Epithelial cell of umbilical artery (primary cell): Measurements from ENCODE around the gene TCEA2. TPM values are rescaled to one million over a fixed set of nuclear protein-coding genes. Genes with fewer than 3 reads are reported as not detected.

ENCODE experiments used
- total RNA-seq: library from RNA; depleted of rRNA; stranded (reverse); fragments of >200 nt; gene quantifications from 2 replicates; pipeline ENCODE4 v1.2.3, GENCODE V29; 2014

The TCEA2 gene
- total RNA-seq = 20.7 and 31.2 TPM in 2 replicates

DNA sequence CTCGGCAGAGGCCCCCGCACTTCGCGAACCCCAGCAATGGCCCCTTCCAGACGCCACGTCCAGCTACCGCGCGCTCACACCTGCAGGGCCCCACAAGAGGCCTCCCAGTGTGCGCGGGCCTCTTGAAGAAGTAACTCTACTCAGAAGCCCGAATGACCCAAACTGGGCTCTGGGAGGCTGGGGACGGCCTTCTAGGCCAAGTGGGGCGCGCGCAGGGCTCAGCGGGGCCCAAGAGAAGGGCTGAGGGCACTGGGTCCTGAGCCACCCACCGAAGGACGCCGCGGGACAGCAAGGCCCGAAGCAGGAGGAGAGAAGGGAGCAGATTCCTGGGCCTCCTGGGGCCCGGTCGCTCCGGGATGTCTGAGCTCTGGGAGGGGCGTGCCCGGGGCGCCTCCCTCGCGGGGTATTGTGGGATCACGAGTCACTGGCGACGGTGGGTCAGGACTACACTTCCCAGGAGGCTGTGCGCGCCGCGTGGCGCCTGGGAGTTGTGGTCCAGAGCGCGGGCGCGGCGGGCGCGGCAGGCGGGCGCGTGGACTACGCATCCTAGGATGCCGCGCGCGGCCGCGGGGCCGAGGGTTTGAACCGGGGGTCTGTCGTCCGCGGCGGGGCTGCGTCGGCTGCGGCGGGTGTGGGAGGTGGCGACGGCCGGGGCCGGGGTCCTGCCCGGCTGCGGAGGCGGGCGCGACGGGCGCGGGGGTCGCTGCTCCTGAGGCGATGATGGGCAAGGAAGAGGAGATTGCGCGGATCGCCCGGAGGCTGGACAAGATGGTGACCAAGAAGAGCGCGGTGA, at the start of gene TCEA2:
TCEA2 (plus strand) TSS at position 603 of the 793 bp plus-strand sequence; CDS start at position 718, 115 bp downstream.

DNA sequence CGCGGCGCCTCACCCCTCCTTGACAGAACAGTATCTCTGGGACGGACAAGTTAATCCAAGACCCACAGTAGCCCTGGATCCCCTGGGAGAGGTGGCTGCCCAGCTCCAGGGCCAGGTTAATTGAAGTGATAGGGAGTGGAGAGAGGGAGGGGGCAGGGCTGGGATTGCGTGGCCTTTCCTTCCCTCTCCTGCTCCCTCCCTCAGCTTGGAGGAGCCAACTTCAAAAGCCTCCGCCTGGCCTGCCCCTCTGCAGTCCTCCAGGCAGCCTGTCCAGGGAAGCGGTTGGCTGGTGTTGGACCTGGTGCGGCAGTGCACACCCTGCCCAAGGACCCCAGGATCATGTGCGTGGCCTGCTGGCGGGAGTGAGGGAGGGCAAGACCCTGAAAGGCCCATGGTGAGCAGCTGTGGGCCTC, 27.1 kb upstream of the TCEA2 start, which contains the start of gene C20orf204:
C20orf204 (plus strand) TSS at position 250 of the 413 bp plus-strand sequence; CDS start at position 392, 142 bp downstream.

DNA sequence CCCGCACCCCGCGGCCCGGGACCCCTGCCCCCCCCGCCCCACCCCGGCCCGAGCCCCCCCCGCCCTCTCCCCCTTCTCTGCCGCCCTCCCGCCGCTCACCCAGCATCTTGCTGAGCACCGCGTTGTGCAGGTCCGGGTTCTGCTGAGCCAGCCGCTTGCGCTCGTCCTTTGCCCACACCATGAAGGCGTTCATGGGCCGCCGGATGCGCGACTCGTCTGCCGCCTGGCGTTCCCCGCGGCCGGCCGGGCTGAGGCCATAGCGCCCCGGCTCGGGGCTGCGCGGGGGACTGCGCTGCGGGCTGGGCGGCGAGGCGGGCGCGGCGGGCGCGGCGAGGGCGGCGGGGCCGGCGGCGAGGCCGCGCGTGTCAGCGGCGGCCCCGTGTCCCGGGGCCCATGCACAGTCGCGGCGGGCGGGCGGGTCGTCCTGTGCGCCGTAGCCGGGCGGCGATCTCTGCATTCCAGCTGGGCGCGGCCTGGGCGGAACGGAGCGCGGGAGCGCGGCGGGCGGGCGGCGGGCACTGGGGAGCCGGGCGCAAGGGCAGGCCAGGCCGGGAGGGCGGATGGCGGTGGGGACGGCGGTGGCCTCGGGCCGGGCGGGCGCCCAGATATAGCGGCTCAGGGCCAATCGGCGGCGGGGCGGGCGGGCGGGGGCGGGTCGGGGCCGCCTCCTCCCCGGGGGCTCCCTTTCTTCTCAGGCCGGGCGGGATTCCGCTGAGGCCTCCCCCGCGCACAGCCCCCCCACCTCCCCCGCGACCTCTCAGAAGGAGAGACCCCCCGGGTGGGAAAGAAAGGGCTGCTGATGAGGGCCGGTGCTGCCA, 13.7 kb upstream of the TCEA2 start, which contains the start of gene SOX18:
SOX18 (minus strand) TSS at position 580 of the 818 bp plus-strand sequence; CDS start at position 457, 123 bp downstream.

DNA sequence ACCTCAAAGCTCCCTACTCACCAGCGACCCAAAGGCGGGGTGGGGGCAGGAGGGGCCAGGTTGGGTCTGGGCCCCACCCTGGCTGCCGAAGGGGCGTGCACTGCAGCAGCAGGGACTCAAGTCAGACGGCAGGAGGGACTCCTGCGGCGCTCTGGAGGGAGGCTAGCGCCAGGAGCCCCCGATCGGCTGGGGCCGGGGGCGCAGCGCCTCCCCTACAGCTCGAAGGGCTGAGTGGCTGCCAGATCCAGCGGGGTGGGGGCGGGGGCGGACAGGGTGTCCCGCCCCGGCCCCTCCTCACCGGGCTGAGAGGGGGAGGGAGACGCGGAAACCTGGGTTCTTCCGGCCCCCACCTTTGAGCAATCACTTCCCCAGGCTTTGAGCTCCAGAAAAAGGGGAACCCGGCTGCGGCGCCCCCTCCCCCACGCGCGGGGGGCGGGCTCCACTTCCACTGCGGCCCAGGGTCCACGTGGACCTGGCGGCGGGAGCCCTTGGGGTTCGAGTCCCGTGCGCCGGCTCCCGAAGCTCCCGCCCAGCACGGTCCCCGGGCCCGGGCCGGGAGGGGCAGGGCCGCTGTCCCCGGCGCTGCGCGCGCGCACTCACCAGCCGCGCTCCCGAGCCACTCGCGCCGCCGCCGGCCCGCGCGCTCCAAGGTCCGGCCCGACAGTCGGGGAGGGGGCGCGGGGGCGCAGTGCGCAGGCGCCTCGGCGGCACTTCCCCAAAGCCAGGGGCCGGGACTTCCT, 16.4 kb downstream of the TCEA2 start, which contains the start of gene RGS19:
RGS19 (minus strand) TSS at position 246 of the 740 bp plus-strand sequence. CDS start 2,632 bp downstream, outside the sequence.

DNA sequence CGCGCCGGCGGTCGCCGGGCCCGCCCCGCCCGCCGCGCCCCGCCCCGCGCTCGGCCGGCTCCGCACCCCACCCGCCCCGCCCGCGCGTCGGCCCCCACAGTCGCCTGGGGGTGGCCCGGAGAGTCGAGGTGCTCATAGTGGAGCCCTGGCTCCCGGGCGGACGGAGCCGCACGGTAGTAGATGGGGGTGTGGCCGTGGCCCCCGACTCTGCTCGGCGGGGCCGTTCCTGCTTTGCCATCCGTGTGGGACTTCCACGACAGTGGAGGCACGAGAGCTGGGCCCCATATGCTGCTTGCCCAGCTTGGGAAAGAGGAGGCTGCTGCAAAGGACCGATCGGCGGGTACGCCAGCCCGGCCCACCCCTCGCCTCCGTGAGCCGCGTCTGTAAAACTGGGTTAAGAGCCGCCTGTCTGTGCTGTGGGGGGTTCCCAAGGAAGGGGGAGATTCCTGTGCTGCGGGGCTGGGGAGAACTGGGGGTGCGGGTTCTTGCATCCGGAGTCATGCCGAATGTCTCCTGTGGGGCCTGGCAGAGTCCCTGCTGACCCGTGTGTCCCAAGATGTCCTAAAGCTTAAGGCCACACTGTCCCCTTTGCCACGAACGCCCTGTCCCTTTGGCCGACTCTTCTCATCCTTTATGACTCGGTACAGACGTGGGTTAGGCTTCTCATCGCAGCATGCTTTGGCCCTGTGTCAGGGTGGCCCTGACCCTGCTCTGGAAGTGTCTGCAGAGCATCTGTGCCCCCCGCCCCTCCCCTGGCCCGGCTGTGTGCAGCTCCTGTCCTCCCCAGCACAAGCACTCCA, 17.2 kb downstream of the TCEA2 start, which contains the start of gene OPRL1:
OPRL1 (plus strand) TSS at position 70 of the 800 bp plus-strand sequence. CDS start 12,639 bp downstream, outside the sequence.

DNA sequence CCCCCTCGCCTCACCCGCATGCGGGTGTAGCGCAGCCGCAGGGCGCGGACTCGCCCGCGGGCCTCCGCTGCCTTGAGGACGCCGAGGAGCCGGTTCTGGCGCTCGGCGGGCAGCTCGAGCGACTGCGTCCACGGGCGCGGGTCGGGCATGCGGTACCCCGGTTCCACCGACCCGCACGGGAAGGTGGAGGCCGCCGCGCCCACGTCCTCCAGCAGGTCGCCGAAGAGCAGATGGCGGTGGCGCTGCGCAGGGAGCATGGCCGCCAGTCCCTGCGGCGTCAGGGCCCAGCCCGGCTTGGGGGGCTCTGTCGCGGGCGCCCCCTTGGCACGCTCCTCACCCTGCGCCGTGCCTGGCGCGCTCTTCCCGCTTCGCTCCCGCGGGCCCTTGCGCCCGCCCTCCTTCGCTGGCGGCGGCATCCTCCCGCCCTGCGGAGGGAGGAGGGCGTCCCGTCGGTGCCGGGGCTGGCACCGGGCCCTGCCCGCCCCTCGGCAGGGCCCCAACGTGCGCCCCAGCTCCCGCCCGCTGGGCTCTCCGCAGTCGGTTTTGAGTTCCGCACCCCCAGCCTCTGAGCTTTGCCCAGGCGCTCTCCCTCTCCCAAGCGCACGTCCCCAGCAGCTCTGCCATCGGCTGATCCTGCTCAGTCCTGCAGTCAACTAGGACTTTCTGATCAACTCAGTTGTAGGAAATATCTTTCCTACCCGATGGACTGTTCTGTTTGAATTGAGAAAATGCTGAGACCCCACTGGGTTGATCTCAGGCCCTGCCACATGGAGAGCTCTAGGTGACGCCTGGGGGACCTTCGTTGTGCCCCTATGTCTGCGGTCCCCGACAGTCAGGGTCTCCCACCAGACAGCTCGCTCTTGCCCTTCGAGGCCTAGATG, 21.0 kb downstream of the TCEA2 start, which contains the start of gene LKAAEAR1:
LKAAEAR1 (minus strand) TSS at position 595 of the 881 bp plus-strand sequence; CDS start at position 416, 179 bp downstream.

DNA sequence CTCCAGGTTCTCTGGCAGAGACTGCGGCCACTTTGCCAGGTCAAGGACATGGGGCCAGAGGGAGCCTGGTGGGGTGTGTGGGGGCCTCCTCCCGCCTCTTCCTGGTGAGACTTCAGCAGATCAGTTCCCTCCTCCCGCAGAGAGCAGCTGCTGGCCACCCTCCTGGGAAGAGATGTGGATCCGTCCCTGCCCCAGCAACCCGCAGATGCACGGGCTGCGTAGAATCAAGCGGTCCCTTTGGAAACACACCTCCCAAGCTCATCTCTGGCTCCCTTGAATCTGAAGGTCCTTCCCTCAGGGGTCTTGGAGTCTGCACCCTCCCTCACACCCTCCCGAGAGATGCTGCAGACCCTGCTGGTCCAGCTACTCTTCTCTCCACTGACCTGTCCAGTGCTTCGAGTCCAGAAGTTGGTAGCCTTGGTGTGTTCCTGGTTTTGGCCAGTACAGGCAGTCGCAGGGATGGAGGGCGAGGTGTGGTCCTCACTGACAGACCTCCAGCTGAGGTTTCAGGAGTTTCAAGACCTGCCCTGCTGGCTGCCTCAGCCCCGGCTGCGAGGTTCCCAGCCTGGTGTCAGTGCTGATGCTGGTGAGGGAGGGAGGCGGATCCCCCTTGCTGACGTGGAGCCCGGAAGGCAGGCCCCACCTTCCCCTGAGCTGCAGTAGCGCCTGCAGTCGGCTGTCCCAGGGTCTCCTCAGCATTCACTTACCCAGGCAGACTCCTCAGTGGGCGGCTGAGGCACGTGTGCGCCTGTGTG, 44.2 kb downstream of the TCEA2 start, which contains the start of gene NPBWR2:
NPBWR2 (minus strand) TSS at position 585 of the 755 bp plus-strand sequence. CDS start 734 bp downstream, outside the sequence.

Other genes with a start within 250 kb of the TCEA2 start
- 2.9 and 4.9 TPM in 2 replicates for gene ZBTB46, start 231.9 kb upstream of the TCEA2 start, total RNA-seq
- gene ABHD16B, start 201.7 kb upstream of the TCEA2 start, total RNA-seq = not detected in 2 replicates
- gene TPD52L2, start 197.9 kb upstream of the TCEA2 start, total RNA-seq = 114 and 127 TPM in 2 replicates
- 63.2 and 67.9 TPM in 2 replicates for gene DNAJC5, start 168.1 kb upstream of the TCEA2 start, total RNA-seq
- 22.9 and 28.9 TPM in 2 replicates for gene UCKL1, start 106.8 kb upstream of the TCEA2 start, total RNA-seq
- gene ZNF512B, start 93.3 kb upstream of the TCEA2 start, total RNA-seq = 6.5 and 8.2 TPM in 2 replicates
- gene SAMD10, start 83.6 kb upstream of the TCEA2 start, total RNA-seq = 2.6 TPM in 2 replicates
- 61.7 and 62.0 TPM in 2 replicates for gene PRPF6, start 82.1 kb upstream of the TCEA2 start, total RNA-seq
- 2.6 and 3.0 TPM in 2 replicates for gene C20orf204, start 27.0 kb upstream of the TCEA2 start, total RNA-seq
- gene SOX18, start 13.6 kb upstream of the TCEA2 start, total RNA-seq = 18.2 and 24.4 TPM in 2 replicates
- gene RGS19, start 16.3 kb downstream of the TCEA2 start, total RNA-seq = 11.7 and 18.2 TPM in 2 replicates
- gene OPRL1, start 16.9 kb downstream of the TCEA2 start, total RNA-seq = 0.61 and 2.3 TPM in 2 replicates
- 0.97 TPM in 1 of 2 replicates, not detected in the other for gene LKAAEAR1, start 21.2 kb downstream of the TCEA2 start, total RNA-seq
- not detected in 2 replicates for gene NPBWR2, start 44.4 kb downstream of the TCEA2 start, total RNA-seq
- gene MYT1, start 101.3 kb downstream of the TCEA2 start, total RNA-seq = under 0.01 TPM in 1 of 2 replicates, not detected in the other
- gene PCMTD2, start 192.6 kb downstream of the TCEA2 start, total RNA-seq = 47.1 and 67.0 TPM in 2 replicates